MM.1S (cell line): Measurements from ENCODE around the gene KCNC1.

ENCODE experiments used
- DNase-seq: peaks from one replicate; pipeline ENCODE4 v3.0.0-alpha.2; 2015
- H2AFZ ChIP-seq: fragments of 300-600 bp; sonication (generic); 2 replicates; pipeline ENCODE4 v1.6.0; 2016; ENCODE audit warnings: antibody characterized with exemption, low read length
- H3F3A ChIP-seq: fragments of 300-600 bp; sonication (generic); 2 replicates; pipeline ENCODE4 v1.6.1; 2016; ENCODE audit warnings: mild to moderate bottlenecking, antibody characterized with exemption, low read length, moderate library complexity, mixed read lengths; ENCODE audit not compliant: insufficient read depth
- H3K27ac ChIP-seq: fragments of 300-600 bp; sonication (generic); 2 replicates; pipeline ENCODE4 v1.5.1; 2016; ENCODE audit warnings: mild to moderate bottlenecking, low read length
- H3K27me3 ChIP-seq: fragments of 300-600 bp; sonication (generic); replicated peaks from 2 replicates; pipeline ENCODE4 v1.6.0; 2016; ENCODE audit warnings: low read length; ENCODE audit not compliant: insufficient read depth
- H3K36me3 ChIP-seq: fragments of 300-600 bp; sonication (generic); replicated peaks from 2 replicates; pipeline ENCODE4 v1.6.1; 2016; ENCODE audit warnings: mild to moderate bottlenecking, low read length, mixed read lengths; ENCODE audit not compliant: insufficient read depth
- H3K4me1 ChIP-seq: fragments of 300-600 bp; sonication (generic); 2 replicates; pipeline ENCODE4 v1.6.1; 2016; ENCODE audit warnings: low read length, mixed read lengths
- H3K4me2 ChIP-seq: fragments of 300-600 bp; sonication (generic); 2 replicates; pipeline ENCODE4 v1.6.0; 2016; ENCODE audit warnings: low read depth, low read length
- H3K4me3 ChIP-seq: fragments of 300-600 bp; sonication (generic); 2 replicates; pipeline ENCODE4 v1.5.1; 2016; ENCODE audit warnings: low read length, mixed read lengths
- H3K79me2 ChIP-seq: fragments of 300-600 bp; sonication (generic); 2 replicates; pipeline ENCODE4 v1.6.1; 2016; ENCODE audit warnings: mixed run types, low read length, mixed read lengths
- H3K9ac ChIP-seq: fragments of 300-600 bp; sonication (generic); 2 replicates; pipeline ENCODE4 v1.6.1; 2016; ENCODE audit warnings: low read length, mixed read lengths
- H3K9me2 ChIP-seq: fragments of 300-600 bp; sonication (generic); replicated peaks from 2 replicates; pipeline ENCODE4 v1.6.1; 2016; ENCODE audit warnings: mild to moderate bottlenecking, low read length, mixed read lengths; ENCODE audit not compliant: insufficient read depth
- H3K9me3 ChIP-seq: fragments of 300-600 bp; sonication (generic); replicated peaks from 2 replicates; pipeline ENCODE4 v1.6.1; 2016; ENCODE audit warnings: mild to moderate bottlenecking, low read length, mixed read lengths; ENCODE audit not compliant: insufficient read depth
- H4K20me1 ChIP-seq: fragments of 300-600 bp; sonication (generic); 2 replicates; pipeline ENCODE4 v1.6.1; 2016; ENCODE audit warnings: mild to moderate bottlenecking, low read length, moderate library complexity, mixed read lengths; ENCODE audit not compliant: insufficient read depth
- CTCF ChIP-seq: fragments of 300-600 bp; sonication (generic); IDR thresholded peaks from 2 replicates; pipeline ENCODE4 v1.5.1; 2016; ENCODE audit warnings: antibody characterized with exemption, low read length, mixed read lengths
- EZH2 ChIP-seq: fragments of 300-600 bp; sonication (generic); optimal IDR thresholded peaks from 2 replicates; pipeline ENCODE3; 2017; ENCODE audit warnings: low read depth, mild to moderate bottlenecking, antibody characterized with exemption, low read length, mixed read lengths
- EZH2phosphoT487 ChIP-seq: fragments of 300-600 bp; sonication (generic); IDR thresholded peaks from 2 replicates; pipeline ENCODE4 v1.6.1; 2018; ENCODE audit warnings: antibody characterized with exemption, low read length

Gene KCNC1

DNA sequence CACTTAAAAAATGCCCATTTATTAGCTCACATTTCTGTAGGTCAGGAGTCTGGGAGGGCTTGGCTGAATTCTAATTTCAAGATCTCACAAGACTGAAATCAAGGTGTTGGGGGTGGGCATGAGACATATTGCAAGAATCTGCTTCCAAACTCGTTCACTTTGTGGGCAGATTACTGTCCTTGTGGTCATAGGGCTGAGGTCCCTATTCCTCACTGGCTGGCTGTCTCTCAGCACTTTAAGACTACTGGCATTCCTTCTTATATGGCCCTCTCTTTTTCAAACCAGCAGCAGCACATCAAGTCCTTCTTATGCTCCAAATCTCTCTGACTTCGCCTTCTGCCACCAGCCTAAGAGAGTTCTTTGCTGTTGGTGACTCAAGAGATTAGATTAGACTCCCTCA lies 43.0 kb upstream of the KCNC1 start:
- Histone ChIP-seq H3K4me3 (no peak overlapping the region), H3K27ac (no peak overlapping the region), H4K20me1 (no peaks in the 10 kb centered on the region), H3K4me1 (no peaks in the 10 kb centered on the region), H2AFZ (no peak overlapping the region), H3F3A (no peaks in the 10 kb centered on the region), H3K4me2 (no peak overlapping the region), H3K9me3 (no peaks in the 10 kb centered on the region), H3K79me2 (no peaks in the 10 kb centered on the region), H3K9me2 (no peaks in the 10 kb centered on the region), H3K9ac (no peak overlapping the region), H3K27me3 (0 out of 2 replicates have a peak, but pooled peaks cover 4% of the 10 kb centered on the region), H3K36me3 (no peaks in the 10 kb centered on the region)
- DNase-seq: no peak
- no peak for TF ChIP-seq EZH2phosphoT487

DNA sequence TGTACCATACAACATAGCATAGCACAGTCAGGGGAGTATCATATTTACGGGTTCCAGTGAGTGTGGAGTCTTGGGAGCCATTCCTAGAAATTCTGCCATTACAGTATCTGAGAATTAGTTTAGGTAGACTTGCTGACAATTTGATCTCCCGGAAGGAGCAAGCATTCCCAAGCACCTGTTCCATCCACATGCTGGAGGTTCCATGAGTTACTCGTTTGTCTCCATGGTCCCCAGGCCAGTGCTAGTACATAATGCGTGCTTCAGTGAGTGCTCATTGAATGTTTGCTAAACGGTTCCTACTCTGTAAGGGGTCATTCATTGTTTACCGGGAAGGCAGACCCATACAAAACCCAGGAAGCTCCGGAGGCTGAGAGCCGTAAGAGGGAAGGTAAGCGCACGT lies 42.6 kb upstream of the KCNC1 start:
- DNase-seq: no peak
- no peak overlapping the region for H3K9ac ChIP-seq
- H3K9me2 ChIP-seq: no peaks in the 10 kb centered on the region
- no peak overlapping the region for H2AFZ ChIP-seq
- H3K4me2 ChIP-seq: no peak overlapping the region
- H3F3A ChIP-seq: no peaks in the 10 kb centered on the region
- no peak overlapping the region for H3K27ac ChIP-seq
- no peaks in the 10 kb centered on the region for H3K36me3 ChIP-seq
- H3K27me3 ChIP-seq: 0 out of 2 replicates have a peak, but pooled peaks cover 4% of the 10 kb centered on the region
- no peaks in the 10 kb centered on the region for H3K9me3 ChIP-seq
- TF ChIP-seq EZH2phosphoT487: no peak
- TF ChIP-seq EZH2: no peak
- no peak for TF ChIP-seq CTCF
- no peaks in the 10 kb centered on the region for H3K4me1 ChIP-seq
- no peaks in the 10 kb centered on the region for H3K79me2 ChIP-seq
- no peak overlapping the region for H3K4me3 ChIP-seq
- H4K20me1 ChIP-seq: no peaks in the 10 kb centered on the region

- Histone ChIP-seq H2AFZ (no peak overlapping the region), H3K27ac (no peak overlapping the region), H3K9me3 (no peaks in the 10 kb centered on the region), H3K27me3 (0 out of 2 replicates have a peak, but pooled peaks cover 4% of the 10 kb centered on the region), H3K4me2 (no peak overlapping the region), H3K4me1 (no peaks in the 10 kb centered on the region), H3K36me3 (no peaks in the 10 kb centered on the region), H3K9me2 (no peaks in the 10 kb centered on the region), H4K20me1 (no peaks in the 10 kb centered on the region), H3K79me2 (no peaks in the 10 kb centered on the region), H3K4me3 (no peak overlapping the region), H3F3A (no peaks in the 10 kb centered on the region), H3K9ac (no peak overlapping the region)
- no peak for DNase-seq
- no peak for TF ChIP-seq CTCF
- no peak for TF ChIP-seq EZH2
- no peak for TF ChIP-seq EZH2phosphoT487
Observed at GRCh38 chr11:17692931-17693330, 41.6 kb upstream of the KCNC1 start.

DNA sequence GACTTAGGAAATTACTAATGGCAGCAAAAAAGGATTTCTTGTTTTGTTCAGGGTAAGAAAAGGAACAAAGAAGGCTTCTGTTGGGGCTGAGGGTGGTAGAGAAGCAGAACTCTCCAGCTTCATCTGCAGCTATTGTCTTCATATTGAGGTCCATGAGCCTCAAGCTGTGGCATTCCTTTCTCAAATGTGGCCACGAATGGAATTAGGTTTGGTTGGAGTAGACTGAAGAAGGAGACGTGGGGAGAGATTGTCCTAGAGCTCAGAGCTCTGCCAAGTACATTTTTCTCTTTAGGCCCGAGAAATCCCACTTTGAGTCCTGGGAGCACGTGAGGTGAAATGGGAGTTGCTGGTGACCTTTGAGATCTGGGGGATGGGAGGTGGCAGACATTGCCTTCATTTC lies 41.0 kb upstream of the KCNC1 start:
- H3F3A ChIP-seq: no peaks in the 10 kb centered on the region
- no peaks in the 10 kb centered on the region for H4K20me1 ChIP-seq
- no peaks in the 10 kb centered on the region for H3K79me2 ChIP-seq
- H3K27me3 ChIP-seq: 0 out of 2 replicates have a peak, but pooled peaks cover 4% of the 10 kb centered on the region
- no peaks in the 10 kb centered on the region for H3K9me2 ChIP-seq
- no peaks in the 10 kb centered on the region for H3K9me3 ChIP-seq
- no peak overlapping the region for H3K4me3 ChIP-seq
- DNase-seq: no peak
- H3K27ac ChIP-seq: no peak overlapping the region
- H2AFZ ChIP-seq: no peak overlapping the region
- no peak overlapping the region for H3K4me2 ChIP-seq
- no peak overlapping the region for H3K9ac ChIP-seq
- H3K4me1 ChIP-seq: no peaks in the 10 kb centered on the region
- H3K36me3 ChIP-seq: no peaks in the 10 kb centered on the region
- TF ChIP-seq CTCF (no peak), EZH2 (no peak), EZH2phosphoT487 (no peak)
